Measurements from ENCODE around the gene SMAD4. TPM values are rescaled to one million over a fixed set of nuclear protein-coding genes. Genes with fewer than 3 reads are reported as not detected.

The SMAD4 gene
- total RNA-seq, 1 donor from 2014 or later, result 165 TPM

- TF ChIP-seq CTCF (IDR thresholded peaks at IDR 0.05; ENCODE audit: unreplicated experiment), result no peak
- H3K27ac Mint-ChIP-seq, result no peak overlapping the region
- no peaks in the 10 kb centered on the region for H3K4me1 Mint-ChIP-seq (ENCODE audit: low read depth)
- no peak overlapping the region for H3K4me3 Mint-ChIP-seq (ENCODE audit: low read depth)
- peaks cover 35% of the 10 kb centered on the region for H3K36me3 Mint-ChIP-seq (ENCODE audit: insufficient read depth)
- no peaks in the 10 kb centered on the region for H3K27me3 Mint-ChIP-seq
- DNase-seq (ENCODE audit: low spot score, unreplicated experiment), result no peak
- no peaks in the 10 kb centered on the region for H3K9me3 Mint-ChIP-seq (ENCODE audit: low read depth)
Measured at GRCh38 chr18:51070545-51070944, 40.5 kb downstream of the SMAD4 start.

GRCh38 chr18:51072586-51073313 lies 42.7 kb downstream of the SMAD4 start:
- no peak for TF ChIP-seq CTCF (IDR thresholded peaks at IDR 0.05; ENCODE audit: unreplicated experiment)
- Mint-ChIP-seq H3K36me3 (ENCODE audit: insufficient read depth) (peaks cover 43% of the 10 kb centered on the region), H3K9me3 (ENCODE audit: low read depth) (no peaks in the 10 kb centered on the region), H3K4me3 (ENCODE audit: low read depth) (no peak overlapping the region), H3K27ac (no peak overlapping the region), H3K27me3 (no peaks in the 10 kb centered on the region), H3K4me1 (ENCODE audit: low read depth) (no peaks in the 10 kb centered on the region)
- no peak for DNase-seq (ENCODE audit: low spot score, unreplicated experiment)

GRCh38 chr18:51074605-51075004 lies 44.6 kb downstream of the SMAD4 start:
- Mint-ChIP-seq H3K36me3 (ENCODE audit: insufficient read depth) (peaks cover 38% of the 10 kb centered on the region), H3K27ac (peak overlapping the region; percentile 53), H3K4me3 (ENCODE audit: low read depth) (no peak overlapping the region), H3K4me1 (ENCODE audit: low read depth) (no peaks in the 10 kb centered on the region), H3K9me3 (ENCODE audit: low read depth) (no peaks in the 10 kb centered on the region), H3K27me3 (no peaks in the 10 kb centered on the region)
- TF ChIP-seq CTCF (IDR thresholded peaks at IDR 0.05; ENCODE audit: unreplicated experiment), result no peak
- DNase-seq (ENCODE audit: low spot score, unreplicated experiment), result no peak

GRCh38 chr18:51076503-51076902 lies 46.5 kb downstream of the SMAD4 start:
- no peaks in the 10 kb centered on the region for H3K27me3 Mint-ChIP-seq
- no peak for DNase-seq (ENCODE audit: low spot score, unreplicated experiment)
- no peak overlapping the region for H3K27ac Mint-ChIP-seq
- H3K9me3 Mint-ChIP-seq (ENCODE audit: low read depth), result no peaks in the 10 kb centered on the region
- no peak for TF ChIP-seq CTCF (IDR thresholded peaks at IDR 0.05; ENCODE audit: unreplicated experiment)
- H3K4me1 Mint-ChIP-seq (ENCODE audit: low read depth), result no peaks in the 10 kb centered on the region
- H3K36me3 Mint-ChIP-seq (ENCODE audit: insufficient read depth), result peaks cover 35% of the 10 kb centered on the region
- H3K4me3 Mint-ChIP-seq (ENCODE audit: low read depth), result no peak overlapping the region

- no peaks in the 10 kb centered on the region for H3K9me3 Mint-ChIP-seq (ENCODE audit: low read depth)
- DNase-seq (ENCODE audit: low spot score, unreplicated experiment), result no peak
- H3K27me3 Mint-ChIP-seq, result no peaks in the 10 kb centered on the region
- H3K36me3 Mint-ChIP-seq (ENCODE audit: insufficient read depth), result peaks cover 33% of the 10 kb centered on the region
- no peak for TF ChIP-seq CTCF (IDR thresholded peaks at IDR 0.05; ENCODE audit: unreplicated experiment)
- no peak overlapping the region for H3K4me3 Mint-ChIP-seq (ENCODE audit: low read depth)
- H3K27ac Mint-ChIP-seq, result no peak overlapping the region
- H3K4me1 Mint-ChIP-seq (ENCODE audit: low read depth), result no peaks in the 10 kb centered on the region
Measured at GRCh38 chr18:51077217-51077616, 47.2 kb downstream of the SMAD4 start.
